Urinary bladder (tissue), 4 donors: ENCODE data around the gene SH3BP5. TPM values are rescaled to one million over a fixed set of nuclear protein-coding genes. Genes with fewer than 3 reads are reported as not detected.

Experiments used
- DNase-seq: peaks from one replicate; pipeline ENCODE4 v3.0.0-alpha.2; 2015; ENCODE audit errors: extremely low spot score
- H3K27ac ChIP-seq: one replicate; pipeline ENCODE4 v1.5.1; 2013; ENCODE audit warnings: low read depth, mild to moderate bottlenecking, moderate library complexity
- H3K36me3 ChIP-seq: one replicate; pipeline ENCODE4 v1.6.1; 2013; ENCODE audit warnings: mild to moderate bottlenecking, moderate library complexity; ENCODE audit not compliant: insufficient read depth
- H3K4me1 ChIP-seq: one replicate; pipeline ENCODE4 v1.6.1; 2013; ENCODE audit warnings: mild to moderate bottlenecking, moderate library complexity; ENCODE audit not compliant: insufficient read depth
- H3K4me3 ChIP-seq: one replicate; pipeline ENCODE4 v1.5.1; 2013; ENCODE audit warnings: low read depth, low read length
- WGBS: extraction: QIAGEN DNeasy Blood & Tissue Kit; methylation state at CpG from one replicate; pipeline ENCODE4 v1.1.7; 2013; 5-methylcytosine and 5-hydroxymethylcytosine counted together
- polyA plus RNA-seq: library from polyadenylated mRNA; stranded (reverse); fragments of 200-250 nt; gene quantifications from one replicate; pipeline ENCODE4 v1.2.3, GENCODE V29; 2013
- total RNA-seq: library from RNA; depleted of rRNA; stranded (reverse); fragments of >200 nt; gene quantifications from one replicate; pipeline ENCODE4 v1.2.3, GENCODE V29; 2014
- donor health status: healthy with polysubstance abuse.
- donor health status: healthy.

SH3BP5 gene
- total and polyA plus RNA-seq, 2 donors: 44.8 to 55.6 TPM

DNA sequence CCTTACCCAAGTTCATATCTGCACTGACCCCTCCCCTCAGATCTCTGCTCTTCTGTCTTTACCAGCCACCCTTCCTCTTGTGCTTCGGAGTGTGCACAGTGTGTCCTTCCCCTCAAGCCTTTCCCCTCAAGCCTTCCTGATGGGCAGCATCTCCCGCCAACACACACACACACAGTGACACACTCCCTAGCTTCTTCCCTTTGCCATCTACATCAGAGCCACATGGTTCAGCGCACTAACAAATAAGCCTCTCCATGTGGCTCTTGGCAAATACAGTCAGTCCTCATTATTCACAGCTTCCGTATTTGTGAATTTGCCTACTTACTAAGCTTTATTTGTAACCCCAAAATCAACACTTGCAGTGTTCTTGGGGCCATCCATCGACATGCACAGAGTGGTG is 37.5 kb downstream of the SH3BP5 start:
- WGBS: 87% methylated on average over 5 of the region's 5 CpGs
- no peaks in the 10 kb centered on the region for H3K36me3 ChIP-seq
- no peaks in the 10 kb centered on the region for H3K4me1 ChIP-seq
- no peak overlapping the region for H3K27ac ChIP-seq
- no peak overlapping the region for H3K4me3 ChIP-seq
- no peak for DNase-seq

DNA sequence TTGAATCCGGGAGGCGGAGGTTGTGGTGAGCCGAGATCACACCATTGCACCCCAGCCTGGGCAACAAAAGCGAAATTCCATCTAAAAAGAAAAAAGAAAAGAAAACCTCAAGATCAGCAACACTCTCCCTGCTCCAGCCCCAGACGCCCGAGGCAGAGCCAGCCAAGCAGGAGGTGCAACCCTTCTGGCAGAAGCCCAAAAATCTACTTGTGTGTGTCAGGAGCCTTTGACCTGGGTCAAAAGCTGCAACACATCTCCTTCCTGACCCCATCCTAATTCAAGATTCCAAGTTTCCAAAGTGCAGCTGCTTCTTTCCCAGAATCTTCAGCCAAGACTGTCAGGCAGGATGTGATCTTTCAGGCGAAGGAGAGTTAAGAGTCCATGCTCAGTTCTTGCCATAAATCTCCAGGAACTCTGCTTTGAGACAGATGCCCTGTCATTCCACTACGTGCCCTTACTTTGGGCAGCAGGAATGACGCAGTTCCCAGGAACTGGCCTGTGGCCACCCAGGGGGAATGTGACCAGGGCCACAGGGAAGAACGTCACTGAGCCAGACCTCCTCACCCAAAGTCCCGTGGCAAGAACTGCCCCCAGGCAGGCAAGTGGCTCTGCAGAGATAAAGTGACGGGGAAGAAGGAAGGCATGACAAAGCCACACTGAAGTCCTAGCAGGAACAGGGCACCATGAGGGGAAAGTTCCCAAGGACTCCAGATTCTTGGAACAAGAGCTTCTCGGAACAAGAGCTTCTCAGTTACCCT is 39.4 kb downstream of the SH3BP5 start:
- no peak overlapping the region for H3K4me3 ChIP-seq
- 55% methylated on average over 13 of the region's 13 CpGs for WGBS
- H3K36me3 ChIP-seq: no peaks in the 10 kb centered on the region
- no peak for DNase-seq
- no peak overlapping the region for H3K27ac ChIP-seq
- peaks cover 2% of the 10 kb centered on the region for H3K4me1 ChIP-seq

- 66% methylated on average over 6 of the region's 6 CpGs for WGBS
- Histone ChIP-seq H3K4me1 (peaks cover 2% of the 10 kb centered on the region), H3K27ac (no peak overlapping the region), H3K4me3 (no peak overlapping the region), H3K36me3 (no peaks in the 10 kb centered on the region)
- no peak for DNase-seq
Measured at GRCh38 chr3:15291589-15292541, 40.5 kb downstream of the SH3BP5 start.

GRCh38 chr3:15290736-15291135 is 41.6 kb downstream of the SH3BP5 start:
- DNase-seq: no peak
- Histone ChIP-seq H3K4me1 (peaks cover 2% of the 10 kb centered on the region), H3K27ac (no peak overlapping the region)

DNA sequence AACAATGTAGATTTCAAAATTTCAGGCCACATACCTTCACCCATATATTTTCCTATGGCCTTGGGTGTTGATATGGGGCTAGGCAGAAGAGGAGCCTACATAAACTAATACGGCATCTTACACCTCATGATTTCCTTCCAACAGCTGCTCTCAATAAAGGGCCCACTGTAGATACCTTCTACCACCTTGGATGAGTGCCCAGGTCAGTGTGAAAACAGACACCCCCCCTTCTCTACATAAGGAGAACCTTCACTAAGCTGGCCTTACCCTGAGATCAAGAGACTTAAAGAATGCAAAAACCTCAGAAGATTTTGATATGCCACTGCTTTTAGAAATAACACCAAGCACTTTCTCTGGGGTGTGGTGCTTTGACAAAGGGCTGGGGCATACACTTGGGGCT is 42.7 kb downstream of the SH3BP5 start:
- DNase-seq: no peak
- Histone ChIP-seq H3K4me1 (peaks cover 2% of the 10 kb centered on the region), H3K4me3 (no peak overlapping the region), H3K27ac (no peak overlapping the region), H3K36me3 (no peaks in the 10 kb centered on the region)
- WGBS: 97% methylated on average over 1 of the region's 1 CpG

More at GRCh38 chr3:15290736-15291135, 41.6 kb downstream of the SH3BP5 start:
- Histone ChIP-seq H3K36me3 (no peaks in the 10 kb centered on the region), H3K4me3 (no peak overlapping the region)
- 86% methylated on average over 3 of the region's 3 CpGs for WGBS

DNA sequence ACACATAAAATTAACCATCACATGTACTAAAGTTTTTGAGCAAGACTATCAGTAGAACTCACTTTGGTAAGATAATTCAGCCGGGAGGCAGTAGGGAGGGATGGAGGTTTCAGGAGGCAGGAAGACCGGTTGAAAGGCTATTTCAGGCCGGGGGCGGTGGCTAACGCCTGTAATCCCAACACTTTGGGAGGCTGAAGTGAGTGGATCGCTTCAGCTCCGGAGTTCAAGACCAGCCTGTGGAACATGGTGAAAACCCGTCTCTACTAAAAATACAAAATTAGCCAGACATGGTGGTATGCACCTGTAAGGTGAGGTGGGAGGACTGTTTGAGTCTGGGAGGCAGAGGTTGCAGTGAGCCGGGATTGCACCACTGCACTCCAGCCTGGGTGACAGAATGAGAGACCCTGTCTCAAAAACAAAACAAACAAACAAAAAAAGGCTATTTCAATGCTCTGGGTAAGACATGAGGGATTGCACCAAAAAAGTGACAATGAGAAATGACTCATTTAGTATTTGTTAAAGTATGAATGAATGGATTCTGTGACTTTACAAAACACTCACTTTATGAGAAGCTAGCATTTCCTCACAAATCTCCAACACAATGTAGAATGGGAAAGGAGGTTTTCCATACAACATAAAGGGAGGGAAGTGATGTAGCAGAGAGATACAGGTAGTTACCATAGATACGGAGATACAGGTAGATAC is 43.9 kb downstream of the SH3BP5 start:
- WGBS: 93% methylated on average over 10 of the region's 10 CpGs
- H3K4me3 ChIP-seq: no peak overlapping the region
- no peak for DNase-seq
- H3K36me3 ChIP-seq: no peaks in the 10 kb centered on the region
- no peak overlapping the region for H3K27ac ChIP-seq
- H3K4me1 ChIP-seq: peaks cover 4% of the 10 kb centered on the region

DNA sequence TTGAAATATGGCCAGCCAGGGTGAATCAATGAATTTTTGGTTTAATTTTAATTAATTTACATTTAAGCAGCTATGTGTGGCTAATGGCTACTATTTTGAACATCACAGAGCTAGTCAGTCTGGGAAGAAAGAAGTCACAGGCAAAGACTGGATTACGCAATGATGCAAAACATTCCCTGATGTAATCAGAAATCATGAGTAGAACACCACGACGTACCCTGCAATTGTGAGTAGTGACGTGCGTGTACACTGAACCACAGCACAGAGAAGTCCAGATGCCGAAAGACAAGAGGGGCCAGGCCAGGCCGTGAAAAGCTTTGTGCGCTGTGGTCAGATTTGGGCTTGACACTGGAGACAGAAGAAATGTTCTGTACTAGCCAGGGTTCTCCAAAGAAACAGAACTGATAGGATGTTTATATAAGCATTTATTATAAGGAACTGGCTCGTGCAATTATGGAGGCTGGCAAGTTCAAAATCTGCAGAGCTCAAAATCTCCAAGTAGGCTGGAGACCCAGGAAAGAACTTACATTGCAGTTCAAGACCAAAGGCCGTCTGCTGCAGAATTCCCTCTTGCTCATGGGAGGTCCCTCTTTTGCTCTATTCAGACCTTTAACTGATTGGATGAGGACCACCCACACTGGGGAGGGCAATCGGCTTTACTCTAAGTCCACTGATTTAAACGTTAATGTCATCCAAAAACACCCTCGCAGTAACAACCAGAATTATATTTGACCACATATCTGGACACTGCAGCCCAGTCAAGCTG is 44.6 kb downstream of the SH3BP5 start:
- no peak for DNase-seq
- Histone ChIP-seq H3K4me3 (no peak overlapping the region), H3K27ac (no peak overlapping the region), H3K36me3 (no peaks in the 10 kb centered on the region), H3K4me1 (peaks cover 4% of the 10 kb centered on the region)
- WGBS: 43% methylated on average over 13 of the region's 13 CpGs

- Histone ChIP-seq H3K36me3 (no peaks in the 10 kb centered on the region), H3K27ac (no peak overlapping the region), H3K4me3 (no peak overlapping the region), H3K4me1 (peaks cover 4% of the 10 kb centered on the region)
- WGBS: 88% methylated on average over 8 of the region's 8 CpGs
- DNase-seq: no peak
Measured at GRCh38 chr3:15286022-15286421, 46.4 kb downstream of the SH3BP5 start.

DNA sequence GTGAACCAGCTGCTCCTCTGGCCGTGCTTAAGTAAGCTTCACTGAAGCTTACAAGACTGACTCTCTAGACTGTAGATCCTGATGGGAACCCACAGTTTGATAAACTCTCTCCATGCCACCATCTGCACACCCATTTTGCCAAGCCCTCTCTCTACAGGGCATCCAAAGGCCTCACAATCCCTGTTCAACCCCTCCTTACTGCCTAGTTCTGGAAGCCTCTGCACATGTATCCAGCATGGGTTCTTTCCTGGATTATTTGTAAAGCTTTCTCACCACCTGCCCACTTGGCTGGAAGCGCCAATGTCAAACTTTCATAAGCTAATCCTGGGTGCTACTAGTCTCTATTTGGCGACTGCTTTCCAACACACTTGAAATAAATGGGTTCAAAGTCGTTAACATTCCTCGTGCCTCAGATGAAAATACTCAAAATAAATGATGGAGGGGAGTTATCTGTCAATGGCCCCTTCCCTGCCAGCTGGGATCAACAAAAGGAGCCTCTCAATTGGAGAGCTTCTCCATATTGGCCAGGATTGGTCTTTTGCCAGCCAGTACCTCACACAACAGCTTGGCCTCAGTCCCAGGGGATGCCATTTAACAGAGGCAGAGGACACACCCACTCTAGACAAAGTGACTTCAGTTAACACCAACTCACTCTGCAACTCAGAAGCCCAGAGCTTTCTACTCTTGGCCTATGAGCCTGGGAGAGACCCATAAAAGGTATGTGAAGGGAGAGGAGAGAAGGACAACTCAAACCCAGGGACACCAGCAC is 48.1 kb downstream of the SH3BP5 start:
- peaks cover 2% of the 10 kb centered on the region for H3K4me1 ChIP-seq
- WGBS: 81% methylated on average over 5 of the region's 5 CpGs
- H3K27ac ChIP-seq: no peak overlapping the region
- no peak overlapping the region for H3K4me3 ChIP-seq
- no peak for DNase-seq
- H3K36me3 ChIP-seq: no peaks in the 10 kb centered on the region

DNA sequence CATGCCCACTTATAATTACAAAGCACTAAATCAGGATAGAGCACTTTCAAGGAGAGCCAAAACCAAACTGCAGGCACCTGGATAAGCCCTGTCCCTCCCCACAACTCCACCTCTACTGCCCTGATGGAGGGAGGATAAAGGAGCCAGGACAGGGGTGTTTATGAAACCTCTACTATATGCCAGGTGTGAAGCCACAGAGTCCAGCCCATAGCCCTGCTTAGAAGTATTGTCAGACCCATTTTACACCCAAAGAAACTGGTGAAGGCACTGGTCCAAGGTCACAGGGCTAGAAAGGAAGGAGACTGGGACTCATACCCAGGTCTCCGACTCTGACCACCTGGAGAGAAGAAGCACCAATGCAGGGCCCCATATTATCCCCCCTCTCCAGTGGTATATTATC is 48.7 kb downstream of the SH3BP5 start:
- no peaks in the 10 kb centered on the region for H3K36me3 ChIP-seq
- no peak overlapping the region for H3K27ac ChIP-seq
- H3K4me3 ChIP-seq: no peak overlapping the region
- no peak for DNase-seq
- WGBS: 58% methylated on average over 1 of the region's 1 CpG
- H3K4me1 ChIP-seq: peaks cover 2% of the 10 kb centered on the region

- no peak for DNase-seq
- WGBS: 95% methylated on average over 9 of the region's 9 CpGs
- no peak overlapping the region for H3K4me3 ChIP-seq
- H3K27ac ChIP-seq: no peak overlapping the region
- H3K4me1 ChIP-seq: peaks cover 2% of the 10 kb centered on the region
- no peaks in the 10 kb centered on the region for H3K36me3 ChIP-seq
Measured at GRCh38 chr3:15281817-15282216, 50.6 kb downstream of the SH3BP5 start.

GRCh38 chr3:15280853-15281532 is 51.4 kb downstream of the SH3BP5 start:
- WGBS: 93% methylated on average over 10 of the region's 10 CpGs
- Histone ChIP-seq H3K36me3 (no peaks in the 10 kb centered on the region), H3K4me3 (no peak overlapping the region), H3K4me1 (peaks cover 2% of the 10 kb centered on the region), H3K27ac (no peak overlapping the region)
- no peak for DNase-seq
